Fibroblast of pulmonary artery (primary cell): ENCODE results near the gene ZDHHC11B.
"Not testable (repeated sequence)": the region's sequence is repeated elsewhere in the genome, so short reads cannot be mapped to it uniquely, and the experiment has no call there.

Experiments used
- DNase-seq: peaks from one replicate; pipeline ENCODE4 v3.0.0-alpha.2; 2010; ENCODE audit warnings: low read depth
- H3K4me3 ChIP-seq: replicated peaks from 2 replicates; pipeline ENCODE4 v1.5.1; 2011; ENCODE audit warnings: low read depth, mild to moderate bottlenecking, control low read depth, low read length, moderate library complexity
- TF ChIP-seq, protein P1 (sequence below): IDR thresholded peaks from 2 replicates; pipeline ENCODE4 v1.5.1; 2011; ENCODE audit warnings: mild to moderate bottlenecking, control low read depth, low read length, inconsistent platforms; ENCODE audit errors: missing control alignments

Gene ZDHHC11B

DNA sequence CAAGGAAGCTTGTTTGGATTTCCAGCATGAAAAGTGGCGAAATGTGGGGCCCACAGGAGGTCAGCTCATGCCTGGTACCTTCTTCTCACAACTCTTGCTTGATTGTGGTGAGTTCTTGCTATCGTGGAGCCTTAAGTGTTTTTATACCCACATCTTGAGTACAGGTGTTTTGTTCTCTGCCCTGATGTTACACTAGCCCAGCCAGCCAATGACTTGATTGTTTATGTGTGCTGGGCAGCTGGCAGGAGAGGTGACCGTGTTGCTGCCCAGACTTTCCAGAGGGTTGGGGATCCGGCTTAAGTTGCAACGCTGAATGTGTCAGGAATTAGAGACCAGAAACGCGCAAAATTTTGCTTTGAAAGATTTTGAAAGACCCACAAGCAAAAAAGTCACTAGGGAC is 67.4 kb downstream of the ZDHHC11B start:
- TF ChIP-seq, protein P1, sequence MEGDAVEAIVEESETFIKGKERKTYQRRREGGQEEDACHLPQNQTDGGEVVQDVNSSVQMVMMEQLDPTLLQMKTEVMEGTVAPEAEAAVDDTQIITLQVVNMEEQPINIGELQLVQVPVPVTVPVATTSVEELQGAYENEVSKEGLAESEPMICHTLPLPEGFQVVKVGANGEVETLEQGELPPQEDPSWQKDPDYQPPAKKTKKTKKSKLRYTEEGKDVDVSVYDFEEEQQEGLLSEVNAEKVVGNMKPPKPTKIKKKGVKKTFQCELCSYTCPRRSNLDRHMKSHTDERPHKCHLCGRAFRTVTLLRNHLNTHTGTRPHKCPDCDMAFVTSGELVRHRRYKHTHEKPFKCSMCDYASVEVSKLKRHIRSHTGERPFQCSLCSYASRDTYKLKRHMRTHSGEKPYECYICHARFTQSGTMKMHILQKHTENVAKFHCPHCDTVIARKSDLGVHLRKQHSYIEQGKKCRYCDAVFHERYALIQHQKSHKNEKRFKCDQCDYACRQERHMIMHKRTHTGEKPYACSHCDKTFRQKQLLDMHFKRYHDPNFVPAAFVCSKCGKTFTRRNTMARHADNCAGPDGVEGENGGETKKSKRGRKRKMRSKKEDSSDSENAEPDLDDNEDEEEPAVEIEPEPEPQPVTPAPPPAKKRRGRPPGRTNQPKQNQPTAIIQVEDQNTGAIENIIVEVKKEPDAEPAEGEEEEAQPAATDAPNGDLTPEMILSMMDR = no peak
- DNase-seq = no peak
- no peak overlapping the region for H3K4me3 ChIP-seq

DNA sequence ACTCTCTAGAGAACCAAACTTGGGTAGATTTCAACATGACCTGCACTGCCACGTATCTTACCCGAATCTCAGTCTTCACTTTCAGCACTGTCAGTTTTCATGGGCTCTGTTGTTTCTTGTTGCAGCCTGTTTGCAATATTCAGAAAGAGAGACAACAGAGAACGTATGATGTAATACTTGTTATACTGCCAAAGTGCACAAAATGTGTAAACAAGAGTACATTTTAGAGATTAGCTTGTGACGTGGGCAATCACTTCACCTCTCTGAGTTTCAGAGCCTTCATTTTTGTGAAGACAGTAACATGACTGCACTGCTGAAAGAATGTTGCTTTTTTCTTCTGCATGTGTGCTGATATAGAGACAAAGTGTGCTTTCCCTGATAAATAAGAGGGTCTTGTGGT is 67.8 kb downstream of the ZDHHC11B start:
- H3K4me3 ChIP-seq = not testable (repeated sequence)
- peak; percentile 44 for DNase-seq

DNA sequence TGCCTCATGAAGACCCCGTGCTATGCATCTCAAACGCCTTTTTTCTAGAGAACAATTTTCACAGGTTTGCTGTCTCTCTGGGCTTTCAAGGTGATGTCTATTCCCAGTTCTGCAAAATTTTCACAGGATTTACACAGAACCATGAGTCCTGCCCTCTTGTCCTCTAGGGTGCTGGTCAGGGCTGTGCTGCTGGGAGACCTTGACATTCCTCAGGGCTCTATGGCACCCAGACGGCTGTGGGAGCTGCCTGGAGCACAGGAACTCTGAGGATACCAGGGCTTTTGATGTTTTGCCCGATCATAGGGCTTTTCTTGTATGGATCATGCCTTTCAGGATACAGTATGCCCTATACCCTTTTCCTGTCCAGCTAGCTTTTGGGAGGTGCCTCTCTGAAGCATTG is 68.9 kb downstream of the ZDHHC11B start:
- H3K4me3 ChIP-seq, DNase-seq: not testable (repeated sequence)

DNA sequence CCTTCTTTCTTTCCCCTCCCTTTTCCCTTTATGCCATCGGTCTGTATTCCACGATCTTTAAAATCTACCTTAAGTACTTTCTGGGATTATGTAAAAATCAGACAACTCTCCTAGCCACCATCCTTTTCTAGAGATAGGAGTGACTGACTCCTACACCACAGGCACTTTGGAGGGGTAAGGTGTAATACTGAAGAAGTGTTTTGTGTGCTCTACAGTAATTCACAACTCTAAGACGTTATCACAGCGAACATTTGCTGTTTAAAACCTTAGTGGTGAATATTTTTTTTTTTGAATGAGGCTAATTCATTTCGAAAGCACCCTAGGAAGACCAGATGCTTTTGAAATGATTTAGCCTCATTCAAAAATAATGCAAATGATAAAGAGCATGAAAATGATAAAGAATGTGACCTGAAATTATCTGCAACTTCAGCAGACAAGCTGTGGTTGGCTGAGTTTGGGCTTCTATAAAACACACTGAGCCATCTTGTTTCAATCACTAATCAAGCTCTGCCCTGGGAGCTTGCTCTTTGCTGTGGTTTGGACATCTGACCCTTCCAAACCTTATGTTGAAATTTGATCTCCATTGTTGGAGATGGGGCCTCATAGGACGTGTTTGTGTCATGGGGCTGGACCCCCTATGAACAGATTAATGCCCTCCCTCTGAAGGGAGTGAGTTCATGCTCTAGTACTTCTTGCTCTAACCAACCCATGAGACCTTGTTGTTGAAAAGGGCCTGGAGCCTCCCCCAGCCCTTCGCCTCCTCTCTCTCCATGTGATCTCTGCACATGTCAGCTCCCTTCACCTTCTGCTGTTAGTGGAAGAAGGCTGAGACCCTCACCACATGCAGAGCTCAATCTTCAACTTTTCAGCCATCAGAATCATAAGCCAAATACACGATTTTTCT is 70.1 kb downstream of the ZDHHC11B start:
- DNase-seq, H3K4me3 ChIP-seq: not testable (repeated sequence)

DNA sequence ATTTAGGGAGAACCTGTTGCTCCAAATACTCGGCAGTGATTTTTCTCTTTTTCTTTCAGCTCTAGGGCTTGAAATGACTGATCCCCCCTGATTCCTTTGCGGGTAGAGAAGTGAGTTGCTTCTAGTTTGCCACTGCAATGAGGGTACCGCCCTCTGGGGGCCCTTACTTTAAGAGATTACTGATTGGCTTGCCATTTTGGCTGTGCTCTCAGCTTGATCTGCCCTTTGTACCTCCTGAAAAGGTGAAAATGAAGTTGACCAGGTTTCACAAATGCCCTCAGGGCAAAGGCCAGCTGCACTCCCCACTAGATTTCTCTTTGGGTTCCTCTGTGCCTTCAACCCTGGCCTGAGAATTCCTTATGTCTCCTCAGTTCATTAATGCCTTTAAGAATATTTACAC is 70.8 kb downstream of the ZDHHC11B start:
- not testable (repeated sequence) for H3K4me3 ChIP-seq, DNase-seq

DNA sequence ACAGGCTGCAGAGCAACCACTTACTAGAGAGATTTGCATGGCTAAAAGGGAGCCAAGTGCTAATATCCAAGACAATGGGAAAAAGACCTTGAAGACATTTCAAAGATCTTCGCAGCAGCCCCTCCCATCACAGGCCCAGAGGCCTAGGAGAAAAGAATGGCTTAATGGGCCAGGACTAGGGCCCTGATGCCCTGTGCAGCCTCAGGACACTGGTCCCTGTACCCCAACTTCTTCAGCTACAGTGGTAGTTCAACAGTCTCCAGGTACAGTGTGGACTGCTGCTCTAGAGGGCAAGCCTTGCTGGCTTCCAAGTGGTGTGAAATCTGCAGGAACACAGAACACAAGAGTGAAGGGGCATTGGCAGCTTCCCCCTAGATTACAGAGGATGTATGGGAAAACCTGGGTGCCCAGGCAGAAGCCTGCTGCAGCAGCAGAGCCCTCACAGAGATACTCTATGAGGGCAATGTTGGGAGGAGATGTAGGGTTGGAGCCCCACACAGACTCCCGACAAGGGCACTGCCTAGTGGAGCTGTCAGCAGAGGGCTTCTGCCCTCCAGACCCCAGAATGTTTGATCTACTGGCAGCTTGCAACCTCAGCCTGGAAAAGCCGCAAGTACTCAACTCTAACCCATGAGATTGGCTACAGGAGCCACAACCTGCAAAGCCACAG is 75.5 kb downstream of the ZDHHC11B start:
- DNase-seq, H3K4me3 ChIP-seq: not testable (repeated sequence)

DNA sequence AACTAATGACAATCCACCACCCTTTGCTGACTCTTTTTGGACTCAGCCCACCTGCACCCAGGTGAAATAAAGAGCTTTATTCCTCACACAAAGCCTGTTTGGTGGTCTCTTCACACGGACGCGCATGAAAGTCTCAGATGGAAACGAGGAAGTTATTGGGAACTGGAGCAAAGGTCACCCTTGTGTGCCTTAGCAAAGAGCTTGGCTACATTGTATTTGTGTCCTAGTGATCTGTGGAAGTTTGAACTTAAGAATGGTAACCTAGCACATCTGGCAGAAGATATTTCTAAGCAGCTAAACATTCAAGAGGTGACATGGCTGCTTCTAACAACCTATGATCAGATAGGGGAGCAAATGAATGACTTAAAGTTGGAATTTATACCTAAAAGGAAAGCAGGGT is 76.2 kb downstream of the ZDHHC11B start:
- H3K4me3 ChIP-seq, DNase-seq: not testable (repeated sequence)

DNA sequence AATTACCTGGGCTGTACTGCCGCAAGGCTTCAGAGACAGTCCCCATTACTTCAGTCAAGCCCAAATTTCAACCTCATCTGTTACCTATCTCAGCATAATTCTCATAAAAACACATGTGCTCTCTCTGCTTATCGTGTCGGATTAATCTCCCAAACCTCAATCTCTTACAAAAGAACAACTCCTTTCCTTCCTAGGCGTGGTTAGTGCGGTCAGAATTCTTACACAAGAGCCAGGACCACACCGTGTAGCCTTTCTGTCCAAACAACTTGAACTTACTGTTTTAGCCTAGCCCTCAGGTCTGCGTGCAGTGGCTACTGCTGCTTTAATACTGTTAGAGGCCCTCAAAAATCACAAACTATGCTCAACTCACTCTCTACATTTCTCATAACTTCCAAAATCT is 78.4 kb downstream of the ZDHHC11B start:
- not testable (repeated sequence) for H3K4me3 ChIP-seq, DNase-seq

DNA sequence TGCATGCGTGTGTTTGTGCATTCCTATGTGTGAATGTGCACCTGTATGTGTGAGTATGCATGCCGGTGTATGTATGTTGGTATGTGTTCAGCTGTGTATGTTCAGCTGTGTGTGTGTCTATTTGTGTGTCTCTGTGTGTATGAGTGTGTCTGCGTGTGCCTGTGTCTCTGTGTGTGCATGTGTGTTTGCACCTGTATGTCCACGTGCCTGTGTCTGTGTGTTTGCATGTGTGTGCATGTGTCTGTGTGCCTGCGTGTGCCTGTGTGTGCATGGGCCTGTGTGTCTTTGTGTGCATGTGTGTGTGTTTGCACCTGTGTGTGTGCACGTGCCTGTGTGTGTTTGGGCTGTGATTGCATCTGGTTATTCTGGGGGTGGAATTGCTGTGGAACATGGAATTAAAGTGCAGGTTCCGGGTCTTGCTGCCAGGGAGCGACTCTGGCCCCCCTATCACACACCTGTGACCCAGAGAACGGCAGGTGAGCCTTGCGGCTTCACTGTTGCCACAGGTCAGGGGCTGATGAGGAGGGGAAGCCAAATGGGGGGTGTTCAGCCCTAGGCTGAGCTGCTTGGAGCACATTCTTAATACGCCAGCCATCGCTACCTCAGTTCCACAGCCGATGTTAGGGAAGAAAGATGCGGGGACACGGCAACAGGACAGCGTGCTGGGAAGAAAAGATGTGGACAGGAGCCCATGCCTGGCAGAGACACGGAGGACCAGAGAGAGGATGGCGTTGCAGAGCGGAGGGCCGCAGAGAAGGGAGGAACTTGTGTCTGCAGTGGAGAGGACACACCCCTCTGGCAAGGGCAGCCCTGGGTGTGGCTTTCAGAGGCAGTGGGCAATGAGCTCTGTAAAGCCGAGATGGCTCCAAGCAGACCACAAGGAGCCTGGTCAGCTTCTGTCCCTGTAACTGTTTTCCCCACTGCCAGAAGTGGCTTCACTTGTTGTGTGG is 87.5 kb downstream of the ZDHHC11B start:
- DNase-seq, H3K4me3 ChIP-seq: not testable (repeated sequence)

DNA sequence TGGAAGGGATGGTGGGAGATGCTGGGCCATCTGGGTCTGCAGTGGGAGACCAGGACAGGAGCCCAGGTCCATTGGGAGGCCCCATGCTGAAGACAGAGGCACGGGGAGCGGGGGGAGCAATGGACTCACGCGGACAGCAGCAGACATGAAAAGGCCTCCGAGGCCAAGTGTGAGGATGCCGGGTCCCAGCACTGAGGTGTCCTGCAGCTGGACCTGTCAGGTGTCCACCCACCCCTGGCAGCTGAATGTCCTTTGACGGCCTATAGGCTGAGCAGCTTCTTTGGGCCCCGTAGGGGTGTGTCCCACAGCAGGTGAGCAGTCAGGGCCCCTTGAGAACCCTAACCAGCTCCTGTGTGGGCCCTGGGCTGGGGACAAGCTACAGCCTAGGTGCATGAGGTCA is 88.3 kb downstream of the ZDHHC11B start:
- not testable (repeated sequence) for DNase-seq, H3K4me3 ChIP-seq

DNA sequence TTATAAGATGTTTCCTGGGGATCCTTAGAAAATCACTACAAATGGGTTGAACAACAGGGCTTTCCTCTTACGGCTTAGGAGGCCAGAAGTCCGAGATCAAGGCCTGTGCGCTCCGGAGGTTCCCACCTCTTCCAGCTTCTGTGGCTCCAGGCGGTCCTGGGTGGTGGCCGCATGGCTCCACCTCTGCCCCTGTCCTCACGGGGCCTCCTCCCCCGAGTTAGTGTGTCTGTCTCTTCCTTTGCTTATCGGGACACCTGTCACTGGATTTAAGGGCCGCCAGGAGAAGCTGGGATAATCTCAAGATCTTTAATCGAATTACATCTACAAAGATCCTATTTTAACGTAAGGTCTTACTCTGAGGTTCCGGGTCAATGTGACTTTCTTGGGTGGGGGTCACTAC is 89.1 kb downstream of the ZDHHC11B start:
- DNase-seq, H3K4me3 ChIP-seq: not testable (repeated sequence)

DNA sequence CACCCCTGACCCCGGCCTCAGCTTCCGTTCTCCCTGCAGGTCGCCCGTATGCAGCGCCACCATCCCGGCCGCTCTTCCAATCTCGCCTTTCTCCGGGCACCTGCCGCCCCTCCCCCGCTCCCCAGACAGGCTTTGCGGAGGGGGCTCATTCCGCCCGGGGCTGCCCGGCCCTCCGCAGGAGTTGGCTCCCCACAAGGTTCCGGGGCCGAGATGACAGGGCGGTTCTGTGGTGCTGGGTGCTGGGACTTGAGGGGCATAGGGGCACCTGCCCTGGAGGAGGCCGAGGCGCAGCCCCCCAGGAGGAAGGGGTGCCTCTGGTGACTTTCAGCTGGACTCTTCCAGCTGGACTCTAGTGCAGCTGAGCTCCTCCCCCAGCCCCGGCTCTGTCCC is 90.5 kb downstream of the ZDHHC11B start:
- DNase-seq, H3K4me3 ChIP-seq: not testable (repeated sequence)

DNA sequence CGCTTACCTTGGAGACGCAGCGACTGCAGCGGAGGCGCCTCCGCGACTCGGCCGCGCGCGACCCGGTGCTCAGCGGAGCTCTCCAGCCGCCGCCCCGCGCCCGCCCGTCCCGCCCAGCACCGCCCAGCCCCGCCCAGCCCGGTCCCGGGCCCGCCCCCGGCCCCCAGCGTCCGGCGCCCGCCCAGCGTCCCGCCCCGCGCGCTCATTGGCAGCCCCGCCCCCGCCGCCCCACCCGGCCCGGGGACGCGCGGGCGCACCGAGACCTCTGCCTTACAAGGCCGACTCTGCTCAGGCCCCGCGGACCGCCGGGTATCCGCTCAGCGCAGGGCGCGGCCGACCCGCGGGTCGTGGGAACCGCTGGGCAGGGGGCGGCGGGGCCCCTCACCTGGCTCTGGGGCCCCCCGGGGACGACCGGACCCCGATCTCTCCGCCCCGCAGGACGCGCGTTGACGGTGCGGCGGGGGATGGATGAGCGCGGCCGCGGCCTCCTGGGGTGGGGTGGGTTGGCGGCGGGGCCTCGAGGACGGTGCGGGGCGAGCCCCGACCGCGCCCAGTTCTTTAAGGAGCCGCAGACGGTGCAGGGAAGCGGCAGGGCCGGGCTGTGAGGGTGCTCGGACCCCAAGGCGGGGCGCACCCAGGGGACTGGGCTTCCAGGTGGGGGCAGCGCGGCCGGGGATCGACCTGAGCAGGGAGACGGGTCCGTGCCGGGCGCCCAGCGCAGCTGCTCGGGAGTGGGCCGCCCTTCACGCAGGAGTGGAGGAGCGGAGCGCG is 91.1 kb downstream of the ZDHHC11B start, which contains the start of gene TPPP:
Gene TPPP (minus strand): TSS at position 82 of the 771 bp plus-strand sequence. CDS start 15,292 bp downstream, outside the sequence.
- peak; percentile 45 for DNase-seq
- not testable (repeated sequence) for H3K4me3 ChIP-seq

DNA sequence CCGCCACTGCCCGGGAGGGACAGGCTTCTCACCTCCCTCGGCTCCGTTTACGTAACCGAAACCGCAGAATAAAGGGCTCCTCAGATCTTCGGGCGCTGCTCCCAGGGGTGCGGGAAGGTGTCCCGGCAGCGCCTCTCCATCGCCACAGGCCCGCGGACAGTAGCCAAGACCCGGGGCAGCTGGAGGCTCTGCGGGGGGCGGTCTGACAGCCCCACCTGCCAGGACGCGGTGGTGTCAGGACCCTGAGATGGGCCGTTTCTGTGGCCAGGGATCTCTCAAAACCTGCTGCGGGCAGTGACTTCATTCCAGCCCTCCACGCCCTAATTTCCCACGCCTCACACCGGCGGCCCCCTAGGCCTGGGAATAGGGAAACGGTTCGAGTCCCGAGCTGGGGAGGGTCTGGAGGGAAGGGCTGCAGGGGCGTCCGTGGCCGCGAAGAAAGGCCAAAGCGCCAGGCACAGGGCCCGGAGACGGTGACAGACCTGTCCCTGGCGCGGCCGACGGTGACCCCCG is 91.9 kb downstream of the ZDHHC11B start:
- H3K4me3 ChIP-seq, DNase-seq: not testable (repeated sequence)
